ENCODE results near the gene OPN1LW.

OPN1LW gene

DNA sequence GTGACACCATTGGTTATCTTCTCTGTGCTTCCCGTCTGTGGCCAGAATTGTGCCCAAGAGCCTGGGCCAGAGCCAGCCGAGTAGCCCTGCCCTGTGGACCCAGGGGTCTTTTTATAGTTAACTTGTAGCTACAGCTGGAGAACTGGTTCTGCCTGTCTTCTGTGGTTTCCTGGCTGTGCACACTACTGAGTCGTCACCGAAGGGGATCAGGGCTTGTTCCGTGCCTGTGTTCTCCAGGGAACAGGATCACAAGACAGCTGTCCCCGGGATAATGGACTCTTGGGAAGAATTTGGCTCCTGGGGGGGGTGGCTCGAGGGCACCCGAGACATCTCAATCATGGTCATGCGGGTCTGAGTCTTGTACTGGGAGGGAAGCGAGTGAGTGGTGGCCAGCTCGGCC, 22.1 kb upstream of the OPN1LW start:
- TF ChIP-seq, protein P1, sequence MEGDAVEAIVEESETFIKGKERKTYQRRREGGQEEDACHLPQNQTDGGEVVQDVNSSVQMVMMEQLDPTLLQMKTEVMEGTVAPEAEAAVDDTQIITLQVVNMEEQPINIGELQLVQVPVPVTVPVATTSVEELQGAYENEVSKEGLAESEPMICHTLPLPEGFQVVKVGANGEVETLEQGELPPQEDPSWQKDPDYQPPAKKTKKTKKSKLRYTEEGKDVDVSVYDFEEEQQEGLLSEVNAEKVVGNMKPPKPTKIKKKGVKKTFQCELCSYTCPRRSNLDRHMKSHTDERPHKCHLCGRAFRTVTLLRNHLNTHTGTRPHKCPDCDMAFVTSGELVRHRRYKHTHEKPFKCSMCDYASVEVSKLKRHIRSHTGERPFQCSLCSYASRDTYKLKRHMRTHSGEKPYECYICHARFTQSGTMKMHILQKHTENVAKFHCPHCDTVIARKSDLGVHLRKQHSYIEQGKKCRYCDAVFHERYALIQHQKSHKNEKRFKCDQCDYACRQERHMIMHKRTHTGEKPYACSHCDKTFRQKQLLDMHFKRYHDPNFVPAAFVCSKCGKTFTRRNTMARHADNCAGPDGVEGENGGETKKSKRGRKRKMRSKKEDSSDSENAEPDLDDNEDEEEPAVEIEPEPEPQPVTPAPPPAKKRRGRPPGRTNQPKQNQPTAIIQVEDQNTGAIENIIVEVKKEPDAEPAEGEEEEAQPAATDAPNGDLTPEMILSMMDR (IDR thresholded peaks at IDR 0.05; ENCODE audit: borderline replicate concordance, insufficient read depth, low read depth, low read length), result no peak
- no peak overlapping the region for H3K4me3 ChIP-seq (ENCODE audit: low read depth, low read length)

DNA sequence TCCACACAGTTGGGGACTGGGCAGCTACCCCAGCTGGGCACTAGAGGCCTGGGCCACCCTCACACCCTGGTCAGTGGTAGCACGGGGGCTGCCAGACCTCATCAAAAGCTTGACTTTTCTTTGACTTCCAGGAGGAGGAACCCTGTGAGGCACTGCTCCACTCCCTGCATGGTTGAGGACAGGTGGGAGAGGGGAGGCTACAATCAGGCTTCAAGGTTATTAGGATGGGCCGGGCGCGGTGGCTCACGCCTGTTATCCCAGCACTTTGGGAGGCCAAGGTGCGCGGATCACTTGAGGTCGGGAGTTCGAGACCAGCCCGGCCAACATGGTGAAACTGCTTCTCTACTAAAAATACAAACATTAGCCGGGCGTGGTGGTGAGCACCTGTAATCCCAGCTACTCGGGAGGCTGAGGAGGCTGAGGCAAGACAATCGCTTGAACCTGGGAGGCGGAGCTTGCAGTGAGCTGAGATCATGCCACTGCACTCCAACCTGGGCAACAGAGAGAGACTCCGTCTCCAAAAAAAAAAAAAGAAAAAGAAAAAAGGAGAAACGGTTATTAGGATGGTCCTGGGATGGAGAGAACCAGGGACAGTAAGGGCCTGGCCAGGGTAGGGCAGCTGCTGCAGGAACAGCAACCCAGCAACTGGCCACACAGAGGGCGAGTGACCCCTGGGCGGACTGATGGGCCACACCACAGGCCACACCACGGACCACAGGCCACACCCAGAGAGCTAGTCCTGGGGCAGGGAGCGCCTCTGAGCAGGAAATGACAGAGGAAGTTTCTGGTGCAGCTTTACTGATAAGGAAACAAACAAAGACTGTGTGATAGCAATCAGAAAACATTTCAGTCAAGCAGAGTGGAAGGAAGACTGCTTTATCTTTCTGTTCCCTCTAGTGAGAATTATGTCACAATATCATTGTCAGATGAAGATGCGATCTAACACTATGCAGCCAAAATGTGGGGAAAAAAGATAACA, 20.5 kb upstream of the OPN1LW start:
- no peak overlapping the region for H3K4me3 ChIP-seq (ENCODE audit: low read depth, low read length)
- TF ChIP-seq, protein P1 (IDR thresholded peaks at IDR 0.05; ENCODE audit: borderline replicate concordance, insufficient read depth, low read depth, low read length), result no peak

GRCh38 chrX:154125391-154126040, 18.5 kb upstream of the OPN1LW start:
- TF ChIP-seq, protein P1 (IDR thresholded peaks at IDR 0.05; ENCODE audit: borderline replicate concordance, insufficient read depth, low read depth, low read length), result no peak
- no peak overlapping the region for H3K4me3 ChIP-seq (ENCODE audit: low read depth, low read length)

- no peak overlapping the region for H3K4me3 ChIP-seq (ENCODE audit: low read depth, low read length)
- TF ChIP-seq, protein P1 (IDR thresholded peaks at IDR 0.05; ENCODE audit: borderline replicate concordance, insufficient read depth, low read depth, low read length), result no peak
Measured at GRCh38 chrX:154126101-154126500, 17.9 kb upstream of the OPN1LW start.

GRCh38 chrX:154131955-154132354, 12.1 kb upstream of the OPN1LW start:
- TF ChIP-seq, protein P1 (IDR thresholded peaks at IDR 0.05; ENCODE audit: borderline replicate concordance, insufficient read depth, low read depth, low read length), result no peak

DNA sequence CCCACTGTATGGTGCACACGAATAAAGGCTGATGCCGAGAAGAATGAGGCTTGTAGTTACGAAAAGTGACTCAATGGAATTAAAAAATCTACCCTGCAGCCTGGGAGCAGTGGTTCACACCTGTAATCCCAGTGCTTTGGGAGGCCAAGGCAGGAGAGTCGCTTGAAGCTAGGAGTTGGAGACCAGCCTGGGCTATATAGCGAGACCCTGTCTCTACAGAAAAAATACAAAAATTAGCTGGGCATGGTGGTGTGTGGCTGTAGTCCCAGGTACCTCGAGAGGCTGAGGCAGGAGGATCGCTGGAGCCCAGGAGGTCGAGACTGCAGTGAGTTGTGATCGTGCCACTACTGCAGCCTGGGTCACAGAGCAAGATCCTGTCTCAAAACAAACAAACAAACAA, 11.7 kb upstream of the OPN1LW start:
- no peak overlapping the region for H3K4me3 ChIP-seq (ENCODE audit: low read depth, low read length)
- TF ChIP-seq, protein P1 (IDR thresholded peaks at IDR 0.05; ENCODE audit: borderline replicate concordance, insufficient read depth, low read depth, low read length), result no peak

More at GRCh38 chrX:154131955-154132354, 12.1 kb upstream of the OPN1LW start:
- H3K4me3 ChIP-seq (ENCODE audit: low read depth, low read length), result no peak overlapping the region
